Measurements from ENCODE around the gene SLCO4A1. TPM values are rescaled to one million over a fixed set of nuclear protein-coding genes. Genes with fewer than 3 reads are reported as not detected.

Gene SLCO4A1
- total RNA-seq: 10.8 TPM
- long read RNA-seq, transcript SLCO4A1-201 (12 exons, 2,776 nt): minor isoform, 6 of 28 reads
- long read RNA-seq, transcript SLCO4A1-202 (11 exons, 2,665 nt): major isoform, 13 of 28 reads
- long read RNA-seq, partial matches to known transcripts: 5 of 28 reads
- long read RNA-seq, other reads (novel, unspliced or antisense): 4 of 28 reads

- DNase-seq (ENCODE audit: low spot score): peak; percentile 90
- intact Hi-C loops (cut with DNase I): no loop called here
Observed at GRCh38 chr20:62642051-62642665, at the start of gene SLCO4A1. SLCO4A1 (plus strand) TSS chr20:62642503; CDS start chr20:62656455, 13,952 bp downstream.

- no peak for DNase-seq (ENCODE audit: low spot score)
- intact Hi-C loops (cut with DNase I): no loop called here
Observed at GRCh38 chr20:62592506-62593177, 49.7 kb upstream of the SLCO4A1 start.

- intact Hi-C loops (cut with DNase I): no loop called here
- DNase-seq (ENCODE audit: low spot score): no peak
Observed at GRCh38 chr20:62593616-62594015, 48.7 kb upstream of the SLCO4A1 start.

GRCh38 chr20:62595069-62595468 is 47.2 kb upstream of the SLCO4A1 start:
- intact Hi-C loops (cut with DNase I): no loop called here
- DNase-seq (ENCODE audit: low spot score): no peak

- no peak for DNase-seq (ENCODE audit: low spot score)
- intact Hi-C loops (cut with DNase I): no loop called here
Observed at GRCh38 chr20:62595491-62595890, 46.8 kb upstream of the SLCO4A1 start.

GRCh38 chr20:62596486-62596885 is 45.8 kb upstream of the SLCO4A1 start:
- no peak for DNase-seq (ENCODE audit: low spot score)
- intact Hi-C loops (cut with DNase I): no loop called here

- no peak for DNase-seq (ENCODE audit: low spot score)
- intact Hi-C loops (cut with DNase I): no loop called here
Observed at GRCh38 chr20:62596921-62597320, 45.4 kb upstream of the SLCO4A1 start.

GRCh38 chr20:62597416-62598115 is 44.7 kb upstream of the SLCO4A1 start:
- intact Hi-C loops (cut with DNase I): no loop called here
- no peak for DNase-seq (ENCODE audit: low spot score)

GRCh38 chr20:62598761-62599194 is 43.5 kb upstream of the SLCO4A1 start:
- DNase-seq (ENCODE audit: low spot score): no peak
- intact Hi-C loops (cut with DNase I): no loop called here

- intact Hi-C loops (cut with DNase I): no loop called here
- no peak for DNase-seq (ENCODE audit: low spot score)
Observed at GRCh38 chr20:62599216-62600110, 42.8 kb upstream of the SLCO4A1 start.

- intact Hi-C loops (cut with DNase I): no loop called here
Observed at GRCh38 chr20:62601172-62601571, 41.1 kb upstream of the SLCO4A1 start.

GRCh38 chr20:62601714-62602113 is 40.6 kb upstream of the SLCO4A1 start:
- intact Hi-C loops (cut with DNase I): no loop called here

More at GRCh38 chr20:62601172-62601571, 41.1 kb upstream of the SLCO4A1 start:
- no peak for DNase-seq (ENCODE audit: low spot score)

GRCh38 chr20:62602550-62602949 is 39.8 kb upstream of the SLCO4A1 start:
- intact Hi-C loops (cut with DNase I): no loop called here
- peak; percentile 92 for DNase-seq (ENCODE audit: low spot score)

More at GRCh38 chr20:62601714-62602113, 40.6 kb upstream of the SLCO4A1 start:
- DNase-seq (ENCODE audit: low spot score): no peak

GRCh38 chr20:62603021-62603906 is 39.0 kb upstream of the SLCO4A1 start:
- intact Hi-C loops (cut with DNase I): no loop called here
- peak; percentile 94 for DNase-seq (ENCODE audit: low spot score)

GRCh38 chr20:62603907-62604785 is 38.2 kb upstream of the SLCO4A1 start:
- DNase-seq (ENCODE audit: low spot score): no peak
- intact Hi-C loops (cut with DNase I): no loop called here

GRCh38 chr20:62604796-62605195 is 37.5 kb upstream of the SLCO4A1 start:
- intact Hi-C loops (cut with DNase I): no loop called here
- DNase-seq (ENCODE audit: low spot score): no peak

GRCh38 chr20:62605236-62605943 is 36.9 kb upstream of the SLCO4A1 start:
- intact Hi-C loops (cut with DNase I): no loop called here
- DNase-seq (ENCODE audit: low spot score): no peak

All from cardiac septum (tissue), 1 donor.